Prostate gland (tissue), 2 donors: ENCODE results near the gene MDC1.

ENCODE experiments used
- CTCF ChIP-seq, 4 experiments: fragments of 200-600 bp in 2 of 4; fragments of 450-650 bp in 2 of 4; sonication (generic) in 2 of 4; IDR thresholded peaks; 1 replicate in 3 of 4; 2 replicates in 1 of 4; pipeline ENCODE4 v1.5.1; 2016 to 2019; ENCODE audit warnings: antibody characterized with exemption in 4 of 4, mild to moderate bottlenecking in 2 of 4, moderate library complexity in 2 of 4
- POLR2A ChIP-seq: fragments of 450-650 bp; IDR thresholded peaks from one replicate; pipeline ENCODE4 v1.6.1; 2016; ENCODE audit warnings: antibody characterized with exemption, mild to moderate bottlenecking
- POLR2AphosphoS5 ChIP-seq: sonication (generic); formaldehyde crosslinking; IDR thresholded peaks from one replicate; pipeline ENCODE4 v1.6.1; 2017; ENCODE audit warnings: antibody characterized with exemption

GRCh38 chr6:30686009-30686907, 30.8 kb downstream of the MDC1 start, which contains the start of gene PPP1R18:
- no peak for TF ChIP-seq CTCF (IDR thresholded peaks at IDR 0.05)
- peak; percentile 8 for TF ChIP-seq POLR2AphosphoS5
- TF ChIP-seq POLR2A = peak; percentile 59
